ENCODE measurements around the gene MAGEA10.
"Not testable (repeated sequence)": the region's sequence is repeated elsewhere in the genome, so short reads cannot be mapped to it uniquely, and the experiment has no call there.

Gene MAGEA10

GRCh38 chrX:152138388-152138784 lies at the start of gene MAGEA10:
Gene MAGEA10 (minus strand): TSS chrX:152138577. CDS start chrX:152135620, 2,957 bp downstream.
- TF ChIP-seq CTCF (conservative IDR thresholded peaks at IDR 0.05) (no peak), ZFX (IDR thresholded peaks at IDR 0.05) (no peak)
- no peak within 1 kb of the TSS for H3K27ac ChIP-seq

GRCh38 chrX:152177497-152178269 lies 39.3 kb upstream of the MAGEA10 start:
- TF ChIP-seq CTCF (conservative IDR thresholded peaks at IDR 0.05): no peak
- no peak for TF ChIP-seq ZFX (IDR thresholded peaks at IDR 0.05)
- no peak overlapping the region for H3K27ac ChIP-seq

DNA sequence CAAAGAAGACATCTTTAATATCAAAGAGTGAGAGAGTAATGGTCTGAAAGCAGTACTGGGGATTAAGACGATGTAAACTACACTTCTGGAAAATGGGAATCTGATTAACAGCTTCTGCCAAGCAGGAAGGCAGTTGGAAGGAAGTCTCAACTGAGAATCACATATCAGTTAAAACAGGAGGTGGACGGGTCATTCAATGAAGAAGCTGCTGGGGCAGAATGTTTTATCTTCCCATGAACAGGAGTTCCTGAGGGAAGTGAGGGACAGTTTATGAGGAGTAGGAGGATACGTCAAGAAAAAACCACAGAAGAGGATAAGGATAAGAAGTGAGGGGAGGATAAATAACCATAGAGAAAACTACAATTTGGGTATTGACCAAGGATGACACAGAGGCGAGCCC lies 38.7 kb upstream of the MAGEA10 start:
- TF ChIP-seq ZFX (IDR thresholded peaks at IDR 0.05): no peak
- TF ChIP-seq CTCF (conservative IDR thresholded peaks at IDR 0.05): no peak
- H3K27ac ChIP-seq: no peak overlapping the region

DNA sequence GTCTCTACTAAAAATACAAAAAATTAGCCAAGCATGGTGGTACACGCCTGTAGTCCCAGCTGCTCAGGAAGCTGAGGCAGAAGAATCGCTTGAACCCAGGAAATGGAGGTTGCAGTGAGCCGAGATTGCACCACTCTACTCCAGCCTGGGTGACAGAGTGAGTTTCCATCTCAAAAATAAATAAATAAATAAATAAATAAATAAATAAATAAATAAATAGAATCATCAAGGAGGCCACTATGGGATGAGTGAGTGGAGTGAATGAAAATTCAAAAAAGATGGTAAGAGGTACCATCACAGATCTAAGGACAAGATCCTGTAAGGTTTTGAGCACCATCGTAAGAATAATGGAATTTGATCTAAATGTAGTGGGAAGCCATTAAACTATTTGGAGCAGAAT lies 37.5 kb upstream of the MAGEA10 start:
- H3K27ac ChIP-seq: not testable (repeated sequence)

- H3K27ac ChIP-seq: not testable (repeated sequence)
Measured at GRCh38 chrX:152173923-152174322, 35.5 kb upstream of the MAGEA10 start.

DNA sequence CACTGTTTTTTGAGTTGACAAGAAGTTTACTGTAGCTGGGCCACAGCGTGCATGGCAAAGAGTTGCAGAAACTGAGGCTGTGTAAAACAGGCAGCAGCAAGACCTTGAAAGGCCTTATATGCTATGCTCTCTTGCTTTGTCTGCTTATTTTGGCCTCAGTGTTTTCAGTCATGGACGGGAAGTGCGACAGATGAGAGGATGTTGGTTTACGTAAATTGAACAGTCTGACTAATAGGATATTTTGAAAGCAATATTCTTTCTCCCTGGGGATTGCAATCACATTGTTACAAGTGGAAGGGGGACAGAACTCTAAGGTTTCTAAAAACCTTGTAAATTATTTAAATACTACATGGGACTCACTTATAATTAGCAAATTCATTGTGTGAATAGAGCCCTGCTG lies 32.2 kb upstream of the MAGEA10 start:
- TF ChIP-seq CTCF (conservative IDR thresholded peaks at IDR 0.05) (no peak), ZFX (IDR thresholded peaks at IDR 0.05) (no peak)
- no peak overlapping the region for H3K27ac ChIP-seq

- no peak for TF ChIP-seq CTCF (conservative IDR thresholded peaks at IDR 0.05)
- TF ChIP-seq ZFX (IDR thresholded peaks at IDR 0.05): no peak
- no peak overlapping the region for H3K27ac ChIP-seq
Measured at GRCh38 chrX:152165033-152165743, 26.8 kb upstream of the MAGEA10 start.

DNA sequence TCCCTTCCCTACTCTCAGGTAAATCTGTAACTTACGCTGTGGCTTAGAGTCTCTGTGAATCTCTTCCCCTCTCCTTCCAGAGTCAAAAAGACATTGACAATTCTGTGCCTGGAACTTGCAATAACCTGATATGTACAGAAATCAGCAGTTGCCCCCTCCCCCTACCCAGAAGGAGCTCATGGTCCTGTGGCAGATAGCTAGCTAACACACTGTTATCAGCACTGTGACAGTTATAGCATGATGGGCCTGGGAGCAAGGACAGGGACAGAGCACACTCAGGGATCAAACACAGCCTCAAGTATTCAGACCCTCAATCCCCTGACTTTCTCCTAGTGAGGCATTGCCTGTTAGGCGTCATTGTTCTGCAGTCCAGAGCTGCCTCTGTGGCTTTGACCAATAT lies 18.7 kb upstream of the MAGEA10 start:
- no peak overlapping the region for H3K27ac ChIP-seq
- TF ChIP-seq CTCF (conservative IDR thresholded peaks at IDR 0.05): no peak
- no peak for TF ChIP-seq ZFX (IDR thresholded peaks at IDR 0.05)
